ENCODE data around the gene PRKN.

PRKN gene

DNA sequence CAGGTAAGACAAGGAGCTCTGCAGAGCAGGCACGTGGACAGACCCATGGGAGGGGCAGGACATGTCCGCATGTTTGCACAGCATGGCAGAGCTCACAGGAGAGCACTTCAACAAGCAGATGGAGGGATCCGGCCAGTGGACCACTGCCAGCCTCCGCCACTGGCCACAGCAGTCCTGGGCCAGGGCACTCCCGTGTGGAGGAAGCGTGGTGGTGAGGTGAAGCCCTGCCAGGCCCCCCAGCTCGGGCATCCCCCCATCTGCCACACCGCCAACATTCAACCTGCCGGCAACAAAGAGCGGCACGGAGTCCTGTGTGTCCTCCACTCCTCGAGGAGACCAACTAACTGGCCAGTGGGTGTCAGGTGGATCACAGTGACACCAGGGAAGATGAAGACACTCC lies 1349.5 kb downstream of the PRKN start:
- no peak overlapping the region for H3K4me3 ChIP-seq (ENCODE audit: low read depth, low read length)
- in situ Hi-C loops (cut with HindIII; ENCODE audit: low sequenced_read_pairs): no loop called here
- no peak for DNase-seq (ENCODE audit: low read depth, low spot score)
- TF ChIP-seq, protein P1, sequence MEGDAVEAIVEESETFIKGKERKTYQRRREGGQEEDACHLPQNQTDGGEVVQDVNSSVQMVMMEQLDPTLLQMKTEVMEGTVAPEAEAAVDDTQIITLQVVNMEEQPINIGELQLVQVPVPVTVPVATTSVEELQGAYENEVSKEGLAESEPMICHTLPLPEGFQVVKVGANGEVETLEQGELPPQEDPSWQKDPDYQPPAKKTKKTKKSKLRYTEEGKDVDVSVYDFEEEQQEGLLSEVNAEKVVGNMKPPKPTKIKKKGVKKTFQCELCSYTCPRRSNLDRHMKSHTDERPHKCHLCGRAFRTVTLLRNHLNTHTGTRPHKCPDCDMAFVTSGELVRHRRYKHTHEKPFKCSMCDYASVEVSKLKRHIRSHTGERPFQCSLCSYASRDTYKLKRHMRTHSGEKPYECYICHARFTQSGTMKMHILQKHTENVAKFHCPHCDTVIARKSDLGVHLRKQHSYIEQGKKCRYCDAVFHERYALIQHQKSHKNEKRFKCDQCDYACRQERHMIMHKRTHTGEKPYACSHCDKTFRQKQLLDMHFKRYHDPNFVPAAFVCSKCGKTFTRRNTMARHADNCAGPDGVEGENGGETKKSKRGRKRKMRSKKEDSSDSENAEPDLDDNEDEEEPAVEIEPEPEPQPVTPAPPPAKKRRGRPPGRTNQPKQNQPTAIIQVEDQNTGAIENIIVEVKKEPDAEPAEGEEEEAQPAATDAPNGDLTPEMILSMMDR (IDR thresholded peaks at IDR 0.05; ENCODE audit: low read depth, low read length): no peak

DNA sequence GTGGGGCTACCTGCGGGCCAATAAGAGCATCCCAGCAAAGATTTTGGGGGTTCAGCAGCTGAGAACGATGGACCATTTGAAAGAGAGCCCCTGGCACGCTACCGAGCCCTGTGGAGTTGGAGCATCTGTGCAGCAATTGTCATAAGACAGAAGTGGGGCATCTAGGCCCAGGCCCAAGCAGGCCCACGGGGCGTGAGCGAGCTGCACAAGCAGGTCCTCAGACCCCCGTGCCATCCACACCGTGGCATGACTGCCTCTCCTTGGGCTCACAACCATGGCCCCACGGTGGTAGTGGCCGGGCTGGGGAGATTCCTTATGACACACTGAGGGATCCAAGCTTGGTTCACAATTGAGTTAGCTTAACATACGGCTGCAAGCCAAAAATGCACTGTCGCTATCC lies 1350.5 kb downstream of the PRKN start:
- no peak for DNase-seq (ENCODE audit: low read depth, low spot score)
- TF ChIP-seq, protein P1 (IDR thresholded peaks at IDR 0.05; ENCODE audit: low read depth, low read length): no peak
- no peak overlapping the region for H3K4me3 ChIP-seq (ENCODE audit: low read depth, low read length)
- in situ Hi-C loops (cut with HindIII; ENCODE audit: low sequenced_read_pairs): no loop called here

GRCh38 chr6:161376367-161376766 lies 1351.2 kb downstream of the PRKN start:
- TF ChIP-seq, protein P1 (IDR thresholded peaks at IDR 0.05; ENCODE audit: low read depth, low read length): no peak
- in situ Hi-C loops (cut with HindIII; ENCODE audit: low sequenced_read_pairs): no loop called here

DNA sequence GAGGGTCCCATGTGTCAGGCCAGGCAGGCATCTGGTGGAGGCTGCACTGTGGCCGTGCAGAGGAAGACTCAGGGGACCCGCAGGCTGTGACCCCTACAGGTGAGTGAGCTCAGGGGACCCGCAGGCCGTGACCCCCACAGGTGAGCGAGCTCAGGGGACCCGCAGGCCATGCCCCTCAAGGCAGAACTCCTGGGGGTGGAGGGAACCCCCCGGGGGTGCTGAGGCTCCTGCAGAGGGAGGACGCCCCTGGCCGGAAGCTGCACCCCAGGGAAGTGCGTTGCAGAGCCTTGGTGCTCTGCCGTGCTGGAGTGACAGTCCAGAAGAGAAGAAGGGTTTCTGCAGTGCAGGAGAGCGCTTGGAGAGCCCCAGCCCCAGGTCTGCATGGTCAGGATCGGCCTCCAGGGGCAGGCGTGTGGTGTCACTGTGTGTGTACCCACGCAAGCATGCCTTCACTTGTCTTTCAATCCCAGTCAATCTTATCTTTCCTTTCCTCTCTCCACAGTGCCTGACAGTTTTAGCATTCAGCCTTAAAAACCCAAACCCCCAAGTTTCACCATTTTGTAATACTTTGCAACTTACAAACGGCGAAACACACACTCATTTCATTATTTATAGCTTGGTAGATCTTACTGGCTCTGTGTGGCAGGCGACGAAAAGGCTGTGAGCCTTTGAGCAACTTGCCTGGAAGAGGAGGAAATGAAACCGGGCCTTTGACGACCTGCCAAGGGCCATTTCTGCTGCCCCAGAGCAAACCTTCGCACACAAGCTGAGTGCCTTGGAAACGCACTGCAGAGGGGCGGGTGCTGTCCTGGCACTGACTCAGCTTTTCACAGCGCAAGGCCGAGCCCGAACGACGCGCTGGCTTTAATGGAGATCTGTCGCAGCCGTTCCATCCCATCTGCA lies 1352.3 kb downstream of the PRKN start:
- TF ChIP-seq, protein P1 (IDR thresholded peaks at IDR 0.05; ENCODE audit: low read depth, low read length): peak; percentile 44
- peak overlapping the region; percentile 12 for H3K4me3 ChIP-seq (ENCODE audit: low read depth, low read length)
- in situ Hi-C loops (cut with HindIII; ENCODE audit: low sequenced_read_pairs): no loop called here
- peak; percentile 62 for DNase-seq (ENCODE audit: low read depth, low spot score)

More at GRCh38 chr6:161376367-161376766, 1351.2 kb downstream of the PRKN start:
- no peak overlapping the region for H3K4me3 ChIP-seq (ENCODE audit: low read depth, low read length)
- no peak for DNase-seq (ENCODE audit: low read depth, low spot score)

DNA sequence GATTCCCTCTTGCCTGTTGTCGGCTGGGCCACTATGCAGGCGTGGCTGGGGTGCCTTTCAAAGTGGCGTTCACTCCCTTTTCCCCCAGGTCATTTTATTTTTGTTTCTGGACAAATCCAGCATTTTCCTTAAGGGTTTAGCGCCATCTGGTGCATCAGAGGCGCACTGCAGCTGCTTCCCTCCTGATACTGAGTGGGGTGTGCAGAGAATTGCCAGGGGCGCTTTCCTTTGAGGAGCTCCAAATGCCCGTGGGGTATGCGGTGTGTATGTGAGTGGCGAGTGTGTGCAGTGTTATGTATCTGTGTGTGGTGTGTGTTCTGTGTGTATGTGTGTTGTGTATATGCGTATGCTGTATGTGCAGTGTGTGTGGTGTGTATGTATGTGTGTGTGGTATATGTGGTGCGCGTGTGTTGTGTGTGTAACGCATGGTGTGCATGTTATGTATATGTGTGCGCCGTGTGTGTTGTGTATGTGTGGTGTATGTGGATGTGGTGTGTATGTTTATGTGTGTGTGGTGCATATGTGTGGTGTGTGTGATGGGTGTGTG lies 1353.6 kb downstream of the PRKN start:
- DNase-seq (ENCODE audit: low read depth, low spot score): peak; percentile 63
- in situ Hi-C loops (cut with HindIII; ENCODE audit: low sequenced_read_pairs): no loop called here
- TF ChIP-seq, protein P1 (IDR thresholded peaks at IDR 0.05; ENCODE audit: low read depth, low read length): peak; percentile 99
- H3K4me3 ChIP-seq (ENCODE audit: low read depth, low read length): no peak overlapping the region

- DNase-seq (ENCODE audit: low read depth, low spot score): no peak
- TF ChIP-seq, protein P1 (IDR thresholded peaks at IDR 0.05; ENCODE audit: low read depth, low read length): no peak
- in situ Hi-C loops (cut with HindIII; ENCODE audit: low sequenced_read_pairs): no loop called here
- H3K4me3 ChIP-seq (ENCODE audit: low read depth, low read length): no peak overlapping the region
These were observed 1355.2 kb downstream of the PRKN start for GRCh38 chr6:161372422-161372793.

All from astrocyte of the spinal cord (primary cell).